Stimulated activated CD4-positive, alpha-beta T cell treated with anti-CD3 and anti-CD28 coated beads, Interleukin-1b, Interleukin-23, amount 100 ng/mL, for 4 hours (primary cell): ENCODE results near the gene GAREM1.

Experiments used
- DNase-seq, 2 donors: peaks; one replicate each; pipeline ENCODE4 v3.0.0-alpha.2; 2020; ENCODE audit warnings: low read depth in 2 of 2

Gene GAREM1

DNA sequence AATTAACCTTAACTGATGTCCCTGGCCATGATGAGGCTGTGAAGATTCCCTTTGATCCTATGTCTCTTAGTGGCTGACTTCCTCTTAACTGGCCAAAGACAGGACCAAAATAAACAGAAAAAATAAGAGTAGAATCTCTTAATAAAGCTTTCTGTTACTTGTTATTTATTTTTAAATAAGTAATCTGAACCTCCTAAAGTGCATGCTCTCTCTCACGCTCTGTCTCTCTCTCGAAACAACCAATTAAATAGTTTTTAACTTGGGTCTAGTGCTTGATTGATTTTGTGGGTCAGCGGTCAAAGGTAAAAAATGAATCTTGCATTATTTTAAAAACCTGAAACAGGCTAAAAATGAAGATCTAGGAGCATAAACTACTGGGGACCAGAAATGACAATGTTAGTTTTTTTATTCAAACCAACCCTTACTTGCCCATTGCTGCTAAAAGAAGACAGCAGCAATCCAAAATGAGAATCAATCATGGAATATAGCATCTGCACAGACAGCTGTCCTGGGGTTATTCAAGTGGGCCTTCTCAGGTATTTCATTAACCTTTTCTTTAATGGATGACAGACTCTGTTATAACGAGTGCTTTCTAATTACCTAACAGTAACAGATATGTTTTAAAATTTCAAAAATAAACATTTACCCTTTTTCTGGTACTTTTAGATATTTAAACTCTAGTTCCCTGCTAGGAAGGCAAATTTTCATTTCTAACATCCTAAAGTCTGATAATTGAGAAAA lies 11.2 kb downstream of the GAREM1 start:
- DNase-seq = no peak

DNA sequence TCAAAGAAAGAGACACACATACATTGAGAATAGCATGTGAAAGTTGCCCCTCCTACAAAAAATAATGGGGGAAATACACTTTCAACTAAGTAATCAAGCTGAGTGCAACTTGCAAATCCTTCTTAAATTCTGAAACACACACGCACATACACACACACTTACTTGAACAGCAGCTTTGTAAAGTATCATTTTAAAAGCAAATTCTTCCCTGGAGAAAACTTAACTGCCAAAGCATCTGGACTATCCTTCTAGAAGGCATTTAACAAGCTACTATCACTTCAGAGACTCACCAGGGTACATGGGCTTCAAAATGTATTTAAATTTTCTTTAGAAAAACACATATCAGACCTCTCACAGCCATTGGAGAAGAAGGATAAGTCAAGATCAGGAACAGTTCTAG lies 15.3 kb downstream of the GAREM1 start:
- DNase-seq = no peak

- no peak for DNase-seq
These were observed 16.1 kb downstream of the GAREM1 start for GRCh38 chr18:32454593-32454992.

DNA sequence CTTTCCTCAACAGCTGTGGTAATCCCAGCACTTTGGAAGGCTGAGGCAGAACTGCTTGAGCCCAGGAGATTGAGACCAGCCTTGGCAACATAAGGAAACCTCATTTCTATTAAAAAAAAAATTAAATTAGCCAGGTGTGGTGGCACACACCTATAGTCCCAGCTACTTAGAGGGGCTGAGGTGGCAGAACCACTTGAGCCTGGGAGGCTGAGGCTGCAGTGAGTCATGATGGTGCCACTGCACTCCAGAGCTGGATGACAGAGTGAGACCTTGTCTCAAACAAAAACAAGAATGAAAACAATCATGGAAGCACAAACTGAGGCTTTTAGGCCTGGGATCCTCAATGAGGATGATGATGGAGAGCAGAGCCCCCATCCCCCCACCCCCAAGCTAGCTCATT lies 19.8 kb downstream of the GAREM1 start:
- DNase-seq = no peak

- no peak for DNase-seq
These were observed 20.5 kb downstream of the GAREM1 start for GRCh38 chr18:32450026-32450691.

GRCh38 chr18:32446780-32447179 lies 23.9 kb downstream of the GAREM1 start:
- no peak for DNase-seq

DNA sequence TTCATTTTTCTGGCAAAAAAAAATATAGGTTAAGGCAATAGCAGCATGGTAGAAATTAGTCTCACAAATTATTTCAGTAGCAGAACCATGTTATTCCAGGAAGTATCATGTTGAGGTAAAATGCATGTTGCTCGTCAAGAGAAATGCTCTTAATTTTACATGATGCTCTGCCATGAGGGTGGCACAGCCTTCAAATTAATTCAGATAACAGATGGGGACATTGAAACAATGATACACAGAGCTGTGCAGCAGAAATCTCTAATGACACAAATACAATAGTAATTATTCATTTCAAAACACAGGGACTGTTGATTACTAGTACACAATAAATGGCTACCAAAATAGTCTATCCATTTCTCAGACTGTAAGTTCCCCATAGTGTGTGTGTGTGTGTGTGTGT lies 24.8 kb downstream of the GAREM1 start:
- no peak for DNase-seq

DNA sequence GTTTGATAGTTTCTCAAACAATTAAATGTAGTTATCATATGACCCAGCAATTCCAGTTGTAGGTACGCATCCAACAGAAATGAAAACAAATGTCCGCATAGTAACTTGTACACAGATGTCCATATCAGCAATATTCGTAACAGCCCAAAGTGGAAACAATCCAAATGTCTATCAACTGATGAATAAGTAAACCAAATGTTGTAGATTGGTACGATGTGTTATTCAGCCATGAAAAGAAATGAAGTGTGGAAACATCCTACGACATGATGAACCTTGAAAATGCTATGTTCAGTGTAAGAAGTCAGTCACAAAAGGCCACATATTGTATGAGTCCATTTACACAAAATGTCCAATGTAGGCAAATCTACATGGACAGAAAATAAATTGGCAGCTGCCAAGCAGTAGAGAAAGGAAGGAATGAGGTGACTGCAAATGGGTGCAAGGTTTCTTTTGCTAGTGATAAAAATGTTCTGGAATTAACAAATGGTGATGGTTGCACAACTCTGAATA lies 26.9 kb downstream of the GAREM1 start:
- no peak for DNase-seq

DNA sequence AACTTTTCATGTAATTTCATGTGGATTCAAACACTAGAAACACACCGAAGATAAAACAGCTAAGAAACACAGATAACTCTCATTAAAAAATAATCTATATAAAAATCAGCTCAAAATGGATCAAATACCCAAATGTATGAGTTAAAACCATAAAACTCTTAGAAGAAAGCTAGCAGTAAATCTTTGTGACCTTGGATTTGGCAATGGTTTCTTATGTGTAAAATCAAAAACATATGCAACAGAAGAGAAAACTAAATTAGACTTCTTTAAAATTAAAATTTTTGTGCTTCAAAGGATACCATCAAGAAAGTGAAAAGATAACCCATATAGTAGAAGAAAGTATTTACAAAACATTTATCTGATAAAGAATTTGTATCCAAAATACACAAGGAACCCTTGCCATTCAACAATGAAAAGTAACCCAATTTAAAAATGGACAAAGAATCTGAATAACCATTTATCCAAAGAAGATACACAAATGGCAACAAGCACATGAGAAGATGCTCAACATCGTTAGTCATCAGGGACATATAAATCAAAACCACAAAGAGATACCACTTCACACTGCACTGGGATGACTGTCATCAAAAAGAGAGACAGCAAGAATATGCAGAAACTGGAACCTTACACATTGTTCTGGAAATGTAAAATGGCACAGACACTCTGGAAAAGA lies 27.5 kb downstream of the GAREM1 start:
- DNase-seq = no peak

DNA sequence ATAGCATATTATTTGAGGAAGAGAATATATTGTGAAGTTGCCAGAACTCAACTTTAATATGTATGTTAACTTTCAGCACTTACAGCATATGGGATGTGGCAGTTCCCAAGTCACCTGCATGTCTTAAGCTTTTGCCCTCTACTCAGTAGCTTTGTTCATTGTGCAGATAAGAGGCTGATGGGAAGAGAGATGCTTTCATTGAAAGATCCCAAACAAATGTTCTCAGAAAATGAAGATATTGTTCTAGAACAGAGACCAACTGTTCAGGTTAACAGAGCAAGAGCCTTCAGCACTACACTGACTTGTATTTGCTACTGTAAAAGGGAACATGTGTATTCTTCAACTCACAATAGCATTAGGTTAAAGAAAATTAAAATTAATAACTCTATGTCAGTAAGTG lies 28.1 kb downstream of the GAREM1 start:
- DNase-seq = no peak

- DNase-seq = no peak
These were observed 29.1 kb downstream of the GAREM1 start for GRCh38 chr18:32441533-32441932.

DNA sequence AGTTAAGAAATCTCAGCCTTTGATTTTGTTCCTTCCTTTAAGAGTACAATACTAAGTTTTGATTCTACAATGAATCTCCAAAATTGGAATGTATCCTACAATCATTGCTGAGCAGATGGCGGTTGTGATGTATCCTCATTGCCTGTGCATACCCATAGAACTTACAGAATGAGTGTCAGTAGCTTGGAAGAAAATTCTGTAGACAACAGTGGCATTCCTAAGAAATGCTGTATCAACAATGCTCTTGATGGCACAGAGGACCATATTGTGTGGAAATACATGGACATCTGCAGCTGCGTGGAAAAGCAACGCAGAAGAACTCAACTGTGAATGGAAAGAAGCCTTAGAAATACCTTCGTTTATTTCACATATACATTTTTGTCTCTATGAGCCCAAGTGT lies 30.2 kb downstream of the GAREM1 start:
- DNase-seq = no peak

DNA sequence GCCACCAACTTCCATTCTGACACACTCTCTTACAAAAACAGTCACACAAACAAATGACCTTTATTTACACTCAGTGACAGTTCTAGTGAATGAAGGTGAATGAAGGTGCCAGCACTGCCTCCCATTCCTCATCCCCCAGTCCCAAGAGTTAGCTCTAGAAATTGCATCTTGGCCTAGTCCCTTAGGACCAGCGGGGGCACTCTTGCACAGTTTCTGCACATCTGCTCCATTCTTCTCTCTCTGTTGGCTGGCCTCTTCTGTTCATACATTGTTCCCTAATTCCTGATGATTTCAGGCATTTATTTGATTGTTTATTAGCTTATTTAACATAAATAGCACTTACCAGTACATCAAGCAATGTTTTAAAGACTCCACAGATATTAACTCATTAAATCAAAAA lies 30.9 kb downstream of the GAREM1 start:
- no peak for DNase-seq

DNA sequence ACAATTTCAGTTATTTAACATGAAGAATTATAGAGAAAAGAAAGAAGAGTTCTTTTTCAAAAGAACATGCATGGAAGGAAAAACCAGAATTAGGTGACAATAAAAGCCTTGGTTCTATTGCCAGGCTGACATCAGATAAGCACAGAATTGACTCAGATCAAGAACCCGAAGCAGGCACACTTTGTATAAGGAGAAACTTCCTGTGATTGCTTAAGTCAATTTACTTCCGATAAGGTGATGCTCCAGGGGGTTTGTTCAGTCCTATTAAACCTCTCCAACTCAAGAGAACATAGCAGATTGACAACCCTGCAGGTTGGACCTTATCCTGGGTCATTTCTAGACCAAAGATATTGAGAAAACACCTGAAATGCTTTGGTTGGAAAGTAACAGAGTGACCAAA lies 31.4 kb downstream of the GAREM1 start:
- no peak for DNase-seq

DNA sequence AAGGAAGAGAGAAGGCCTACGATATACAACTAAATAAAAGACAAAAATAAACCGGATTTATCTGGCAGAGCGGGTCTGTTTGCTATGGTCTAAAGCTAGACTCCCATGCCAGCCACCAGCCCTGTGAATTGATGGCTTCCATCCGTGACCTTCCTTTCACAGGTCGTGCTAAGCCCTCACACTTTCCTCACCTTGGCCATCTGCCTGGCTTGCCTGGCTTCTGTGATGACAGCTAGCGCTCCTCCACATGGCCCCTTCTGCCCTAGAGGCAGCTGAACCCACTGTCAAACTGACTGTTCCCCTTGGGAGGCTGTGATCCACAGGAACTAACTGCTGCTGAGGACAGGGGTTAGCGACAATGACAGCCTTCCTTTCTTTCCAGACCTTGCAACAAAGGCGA lies 32.5 kb downstream of the GAREM1 start:
- DNase-seq = no peak

DNA sequence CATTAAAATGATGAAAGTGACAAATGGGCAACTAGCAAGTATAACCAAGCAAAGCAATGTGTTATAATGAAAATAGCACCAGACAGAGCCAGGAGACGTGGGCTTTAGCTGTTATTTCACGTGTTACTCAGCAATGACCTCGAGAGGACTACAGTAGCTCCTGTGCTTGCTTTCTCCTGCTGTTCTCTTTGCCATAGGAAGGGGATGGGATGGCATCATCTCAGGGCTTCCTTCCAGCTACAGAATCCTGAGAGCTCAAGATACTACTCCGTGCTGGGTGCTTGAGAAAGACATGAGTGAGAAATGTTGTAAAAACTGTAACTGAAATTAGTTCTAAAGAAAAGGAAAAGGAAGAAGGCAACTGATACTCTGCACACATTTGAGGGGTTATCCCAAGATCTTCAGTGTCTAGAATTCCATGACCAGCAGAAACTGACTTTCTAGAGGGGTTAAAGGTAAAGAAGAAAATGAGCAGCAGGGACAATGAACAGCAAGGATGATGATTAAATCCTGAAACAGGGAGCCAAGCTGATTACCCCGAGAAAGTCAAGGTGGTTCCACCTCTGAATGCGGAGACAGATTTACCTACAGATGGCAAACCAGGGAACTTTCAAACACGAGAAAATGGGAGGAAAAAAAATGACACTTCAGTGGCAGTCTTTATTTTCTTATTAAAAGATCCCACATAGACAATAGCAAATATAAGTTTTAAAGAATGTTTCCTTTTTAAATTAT lies 33.4 kb downstream of the GAREM1 start:
- no peak for DNase-seq

DNA sequence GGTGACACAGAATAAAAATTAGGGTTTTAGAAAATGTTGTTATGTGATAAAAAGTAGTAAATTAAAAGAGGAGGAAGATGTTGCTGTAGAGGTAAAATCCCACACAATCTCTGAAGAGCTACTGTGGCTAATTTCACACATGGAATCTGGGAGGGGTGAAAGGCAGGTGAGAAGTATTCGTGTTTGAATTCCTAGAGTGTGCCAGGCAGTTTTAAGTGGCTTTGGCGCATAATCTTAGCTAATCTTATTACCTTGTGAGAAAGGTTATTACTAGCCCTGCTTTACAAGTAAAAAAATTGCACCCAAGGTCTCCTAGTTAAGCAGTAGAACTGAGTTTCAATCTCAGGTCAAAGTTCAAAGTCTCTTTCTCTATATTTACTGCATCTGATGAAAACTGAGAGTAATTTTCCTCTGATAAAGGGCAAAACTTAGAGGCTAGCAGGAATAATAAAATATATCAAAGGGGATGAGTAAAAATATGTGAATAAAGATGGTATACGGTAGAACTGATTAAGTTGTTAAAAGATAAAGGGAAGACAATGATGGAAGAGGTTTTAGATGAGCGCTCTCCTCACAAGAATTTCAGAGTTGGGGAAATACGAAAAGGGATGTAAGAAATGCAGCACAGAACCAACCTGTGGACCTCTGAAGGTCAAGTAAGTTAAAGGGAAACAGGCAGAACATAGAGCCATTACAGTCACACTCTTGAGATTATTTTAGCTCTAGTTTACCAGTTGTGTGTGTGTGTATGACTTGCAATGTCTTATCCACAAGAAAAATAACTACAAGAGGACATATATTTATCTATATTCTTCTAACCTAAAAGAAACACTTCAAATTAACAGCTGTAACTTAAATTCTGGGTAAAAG lies 34.8 kb downstream of the GAREM1 start:
- no peak for DNase-seq

DNA sequence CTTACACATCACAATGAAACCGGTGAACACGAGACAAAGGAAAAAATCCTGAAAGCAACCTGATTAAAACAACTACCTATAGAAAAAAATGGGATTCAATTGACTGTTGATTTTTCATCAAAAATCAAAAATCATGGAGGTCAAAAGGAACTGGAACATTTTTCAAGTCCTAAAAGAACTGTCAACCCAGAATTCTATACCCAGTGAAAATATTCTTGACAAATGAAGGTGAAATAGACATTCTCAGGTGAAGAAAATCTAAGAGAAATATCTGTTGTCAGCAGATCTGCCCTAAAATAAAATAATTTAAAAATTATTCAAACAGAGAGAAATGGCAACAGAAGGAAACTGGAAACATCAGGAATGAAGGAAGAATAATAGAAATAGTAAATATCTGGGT lies 38.9 kb downstream of the GAREM1 start:
- DNase-seq = no peak

DNA sequence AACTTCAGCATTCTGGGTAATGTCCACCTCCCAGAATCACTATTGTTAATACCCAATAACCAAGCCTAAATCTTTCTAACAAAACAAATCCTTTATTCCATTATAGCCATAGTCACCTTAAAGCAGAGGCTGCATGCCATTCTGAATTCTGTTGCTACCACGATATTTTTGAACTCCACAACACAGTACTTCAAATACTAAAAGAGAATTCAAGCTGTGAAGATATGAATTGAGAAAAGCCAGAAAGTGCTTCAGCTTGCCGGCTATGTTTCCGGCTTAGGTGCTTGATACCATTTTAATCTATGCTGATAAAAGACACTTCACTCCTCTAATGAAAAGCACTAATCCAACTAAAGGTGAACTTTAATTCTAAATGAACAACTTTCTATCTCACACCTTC lies 41.3 kb downstream of the GAREM1 start:
- DNase-seq = no peak

DNA sequence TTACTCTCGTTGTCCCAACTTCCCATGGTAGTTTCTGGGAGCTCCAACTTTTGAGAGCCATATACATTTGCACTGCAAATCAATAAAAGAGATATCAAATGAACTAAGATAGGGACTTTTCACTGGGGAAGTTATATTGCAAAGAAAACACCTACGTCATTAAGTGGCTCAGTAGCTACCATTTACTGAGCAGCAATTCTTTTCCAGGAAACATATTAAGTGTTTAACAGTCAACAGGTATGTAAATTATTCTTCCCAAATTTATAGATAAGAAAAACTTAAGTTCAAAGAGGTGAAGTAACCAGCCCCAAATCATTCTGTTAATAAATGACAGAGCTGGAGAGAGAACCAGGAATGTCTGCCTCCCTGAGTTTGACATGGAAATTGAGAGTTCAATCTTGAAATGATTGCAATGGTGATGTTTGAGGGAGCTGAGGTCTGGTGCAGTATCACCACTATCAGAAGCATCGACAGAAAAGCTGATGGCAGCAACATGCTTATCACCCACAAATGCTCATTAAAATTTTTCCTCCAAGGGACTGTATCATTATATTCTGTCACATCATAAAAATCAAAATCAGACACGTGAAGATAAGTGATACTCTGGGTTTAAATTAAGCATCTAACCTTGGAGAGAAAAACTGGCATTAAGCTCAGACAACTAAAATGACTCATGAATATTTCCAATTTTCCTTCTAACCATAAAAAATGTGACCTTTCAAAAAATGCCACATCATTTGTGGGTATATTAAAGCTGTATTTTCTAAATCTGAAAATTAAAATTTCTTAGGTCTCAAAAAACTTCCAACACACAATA lies 43.4 kb downstream of the GAREM1 start:
- no peak for DNase-seq
